ENCODE results near the gene LPAR1.

GRCh38 chr9:111013250-111013649 lies 25.0 kb downstream of the LPAR1 start:
- TF ChIP-seq CTCF (conservative IDR thresholded peaks at IDR 0.05 in 1 of 2, IDR thresholded peaks at IDR 0.05 in 1 of 2; ENCODE audit: extremely low read depth in 1 of 2, insufficient read depth in 1 of 2, low read depth in 1 of 2, low read length in 2 of 2) (no peak), EZH2 (IDR thresholded peaks at IDR 0.05; ENCODE audit: borderline replicate concordance, low read length) (no peak)

Measured in mammary epithelial cell (primary cell).